Measurements from ENCODE around the gene SRP72. TPM values are rescaled to one million over a fixed set of nuclear protein-coding genes. Genes with fewer than 3 reads are reported as not detected.
A peak's percentile ranks its signal among the peaks of the same experiment; 100 is the strongest.

Gene SRP72, protein sequence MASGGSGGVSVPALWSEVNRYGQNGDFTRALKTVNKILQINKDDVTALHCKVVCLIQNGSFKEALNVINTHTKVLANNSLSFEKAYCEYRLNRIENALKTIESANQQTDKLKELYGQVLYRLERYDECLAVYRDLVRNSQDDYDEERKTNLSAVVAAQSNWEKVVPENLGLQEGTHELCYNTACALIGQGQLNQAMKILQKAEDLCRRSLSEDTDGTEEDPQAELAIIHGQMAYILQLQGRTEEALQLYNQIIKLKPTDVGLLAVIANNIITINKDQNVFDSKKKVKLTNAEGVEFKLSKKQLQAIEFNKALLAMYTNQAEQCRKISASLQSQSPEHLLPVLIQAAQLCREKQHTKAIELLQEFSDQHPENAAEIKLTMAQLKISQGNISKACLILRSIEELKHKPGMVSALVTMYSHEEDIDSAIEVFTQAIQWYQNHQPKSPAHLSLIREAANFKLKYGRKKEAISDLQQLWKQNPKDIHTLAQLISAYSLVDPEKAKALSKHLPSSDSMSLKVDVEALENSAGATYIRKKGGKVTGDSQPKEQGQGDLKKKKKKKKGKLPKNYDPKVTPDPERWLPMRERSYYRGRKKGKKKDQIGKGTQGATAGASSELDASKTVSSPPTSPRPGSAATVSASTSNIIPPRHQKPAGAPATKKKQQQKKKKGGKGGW
- total RNA-seq (2012; rRNA removed): 88.2 and 108 TPM in 2 replicates

DNA sequence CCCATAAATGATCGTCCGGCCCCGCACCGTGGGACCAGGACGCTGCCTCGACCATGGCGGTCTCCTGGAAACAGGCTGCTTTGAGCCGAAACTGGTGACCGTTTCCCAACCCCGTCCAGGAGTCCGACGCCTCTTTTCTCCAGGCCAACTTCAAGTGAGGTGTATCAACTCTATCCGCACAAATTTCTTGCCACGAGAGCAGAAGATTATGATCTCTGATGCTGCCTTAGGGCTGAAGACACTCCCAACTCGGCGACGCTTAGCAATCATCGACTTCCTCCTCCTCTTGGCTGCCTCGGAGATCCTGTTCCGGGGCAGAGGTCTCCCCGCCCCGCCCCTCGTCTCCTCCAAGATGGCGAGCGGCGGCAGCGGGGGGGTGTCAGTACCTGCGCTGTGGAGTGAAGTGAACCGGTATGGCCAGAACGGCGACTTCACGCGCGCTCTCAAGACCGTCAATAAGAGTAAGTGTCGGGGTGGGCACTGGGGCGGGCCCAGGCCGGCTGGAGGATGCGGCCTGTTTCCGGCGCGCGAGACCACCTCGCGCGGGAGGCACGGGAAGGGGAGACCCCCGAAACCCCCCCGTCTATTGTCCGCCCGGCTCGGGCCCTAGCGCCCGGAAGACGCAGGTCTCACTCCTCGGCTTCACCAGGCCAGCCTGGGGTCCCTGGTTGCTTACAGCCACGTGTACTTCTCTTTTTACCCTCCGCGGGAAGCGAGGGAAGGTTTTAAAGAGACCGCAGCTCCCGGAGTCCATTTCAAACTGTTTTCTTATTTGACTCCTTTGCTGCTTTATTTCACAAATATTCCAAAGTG is at the start of gene SRP72:
SRP72 (plus strand) TSS at position 334 of the 813 bp plus-strand sequence; CDS start at position 353, 19 bp downstream.
- H3K9ac ChIP-seq (ENCODE audit: low read depth, low read length): peak within 1 kb of the TSS; percentile 94
- H3K27me3 ChIP-seq (ENCODE audit: control insufficient read depth, insufficient read depth, low read length): no peaks in the 10 kb centered on the region
- H3K4me2 ChIP-seq (ENCODE audit: low read length): peak within 1 kb of the TSS; percentile 88
- H3K4me3 ChIP-seq (ENCODE audit: low read length): peak within 1 kb of the TSS; percentile 81
- no peaks in the 10 kb centered on the region for H3K9me3 ChIP-seq (replicated peaks; ENCODE audit: low read length)
- H3K36me3 ChIP-seq (ENCODE audit: insufficient read depth, low read length): peaks cover 20% of the 10 kb centered on the region
- H3K4me1 ChIP-seq (ENCODE audit: control insufficient read depth, insufficient read depth, low read length): peaks cover 22% of the 10 kb centered on the region

DNA sequence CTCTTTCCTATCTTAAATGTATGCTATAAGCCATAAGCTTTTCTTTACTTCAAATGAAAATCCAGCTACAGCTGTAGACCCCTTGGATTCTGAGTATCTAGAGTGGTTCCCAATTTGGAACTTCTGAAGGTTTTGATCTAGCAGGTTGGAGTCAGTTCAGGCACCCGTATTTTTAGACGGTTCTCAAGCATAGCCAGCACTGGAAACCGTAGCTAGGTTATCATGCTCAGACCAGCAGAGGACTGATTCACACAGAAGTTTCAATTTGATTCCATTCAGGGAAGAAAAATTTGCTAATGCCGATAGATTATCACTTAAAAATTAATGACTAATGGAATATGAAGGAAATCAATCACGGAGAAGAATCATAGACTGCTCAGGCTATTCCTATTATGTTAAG is 43.2 kb upstream of the SRP72 start:
- no peaks in the 10 kb centered on the region for H3K36me3 ChIP-seq (ENCODE audit: insufficient read depth, low read length)
- H3K4me1 ChIP-seq (ENCODE audit: control insufficient read depth, insufficient read depth, low read length): no peaks in the 10 kb centered on the region
- H3K9me3 ChIP-seq (replicated peaks; ENCODE audit: low read length): no peaks in the 10 kb centered on the region
- no peak overlapping the region for H3K9ac ChIP-seq (ENCODE audit: low read depth, low read length)
- no peak overlapping the region for H3K4me3 ChIP-seq (ENCODE audit: low read length)
- H3K4me2 ChIP-seq (ENCODE audit: low read length): no peak overlapping the region
- no peaks in the 10 kb centered on the region for H3K27me3 ChIP-seq (ENCODE audit: control insufficient read depth, insufficient read depth, low read length)

DNA sequence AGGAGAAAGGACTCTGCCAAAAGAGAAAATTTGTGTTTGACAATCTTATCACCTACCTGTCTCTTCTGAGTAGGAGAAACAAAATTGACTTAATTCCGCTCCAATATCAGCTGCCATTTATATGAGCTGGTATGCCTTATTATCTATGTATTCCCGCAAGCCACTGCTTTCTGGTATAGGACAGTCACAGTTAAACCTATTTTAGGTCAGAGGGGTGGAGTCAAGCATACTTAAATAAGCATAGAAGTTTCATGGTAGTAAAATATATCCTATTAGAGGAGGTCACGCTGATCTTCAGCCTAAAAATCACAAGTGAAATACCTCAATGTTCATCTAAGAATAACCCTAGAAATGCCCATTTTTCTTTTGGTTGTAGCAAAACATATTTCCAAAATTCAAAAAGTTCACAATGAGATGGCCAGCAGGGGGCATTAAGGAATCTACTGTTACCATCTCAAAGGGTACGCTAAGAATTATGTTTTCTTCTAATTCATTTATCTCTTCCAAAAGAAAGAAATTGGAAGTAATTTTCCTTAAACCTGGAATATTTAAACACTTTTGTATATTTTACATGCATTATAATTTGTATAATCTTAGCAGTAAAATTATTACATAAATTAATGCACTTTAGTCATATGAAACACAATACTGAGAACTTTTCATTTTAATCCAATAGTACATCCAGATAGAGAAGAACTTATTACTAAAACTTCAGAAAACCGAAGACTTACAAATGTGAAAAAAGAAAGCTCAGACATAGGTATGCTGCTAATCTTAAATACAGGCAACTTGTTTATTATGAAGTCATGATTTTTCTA is 42.5 kb upstream of the SRP72 start:
- Histone ChIP-seq H3K36me3 (ENCODE audit: insufficient read depth, low read length) (no peaks in the 10 kb centered on the region), H3K4me2 (ENCODE audit: low read length) (peak overlapping the region; percentile 23), H3K27me3 (ENCODE audit: control insufficient read depth, insufficient read depth, low read length) (no peaks in the 10 kb centered on the region)

DNA sequence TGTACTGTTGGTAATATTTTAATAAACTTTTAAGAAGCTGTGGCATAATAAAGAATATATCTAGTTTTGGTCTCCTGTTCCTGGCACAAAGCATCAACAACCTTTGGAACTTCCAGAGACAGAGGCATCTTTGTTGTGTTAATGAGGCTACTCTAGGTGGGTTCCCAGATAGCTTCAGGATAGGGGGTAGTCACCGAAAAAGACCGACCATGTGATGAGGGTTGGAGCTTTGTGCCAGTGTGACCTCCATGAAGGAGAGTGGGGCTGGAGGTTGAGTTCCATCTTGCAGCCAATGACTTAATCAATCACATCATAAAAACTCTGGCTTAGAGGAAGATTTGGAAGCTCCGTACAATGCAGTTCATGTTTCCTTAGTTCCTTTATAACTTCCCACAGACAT is 41.9 kb upstream of the SRP72 start:
- no peak overlapping the region for H3K4me3 ChIP-seq (ENCODE audit: low read length)
- H3K4me2 ChIP-seq (ENCODE audit: low read length): no peak overlapping the region
- no peaks in the 10 kb centered on the region for H3K36me3 ChIP-seq (ENCODE audit: insufficient read depth, low read length)
- H3K27me3 ChIP-seq (ENCODE audit: control insufficient read depth, insufficient read depth, low read length): no peaks in the 10 kb centered on the region
- no peaks in the 10 kb centered on the region for H3K9me3 ChIP-seq (replicated peaks; ENCODE audit: low read length)
- no peak overlapping the region for H3K9ac ChIP-seq (ENCODE audit: low read depth, low read length)
- no peaks in the 10 kb centered on the region for H3K4me1 ChIP-seq (ENCODE audit: control insufficient read depth, insufficient read depth, low read length)

More for the DNA sequence above, 42.5 kb upstream of the SRP72 start:
- Histone ChIP-seq H3K4me3 (ENCODE audit: low read length) (no peak overlapping the region), H3K9ac (ENCODE audit: low read depth, low read length) (no peak overlapping the region), H3K9me3 (replicated peaks; ENCODE audit: low read length) (no peaks in the 10 kb centered on the region), H3K4me1 (ENCODE audit: control insufficient read depth, insufficient read depth, low read length) (no peaks in the 10 kb centered on the region)

DNA sequence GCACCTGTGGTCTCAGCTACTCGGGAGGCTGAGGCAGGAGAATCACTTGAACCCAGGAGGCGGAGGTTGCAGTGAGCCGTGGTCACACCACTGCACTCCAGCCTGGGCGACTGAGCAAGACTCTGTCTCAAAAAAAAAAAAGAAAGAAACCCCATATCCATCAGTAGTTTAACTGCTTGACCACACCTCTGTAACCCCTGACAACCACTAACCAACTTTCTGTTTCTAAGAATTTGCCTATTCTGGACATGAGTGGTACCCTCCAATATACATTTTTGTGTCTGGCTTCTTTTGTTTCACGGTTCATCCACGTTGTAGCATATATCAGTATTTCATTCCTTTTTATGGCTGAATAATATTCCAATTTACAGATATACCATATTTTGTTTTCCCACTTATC is 41.1 kb upstream of the SRP72 start:
- no peak overlapping the region for H3K4me2 ChIP-seq (ENCODE audit: low read length)
- no peak overlapping the region for H3K4me3 ChIP-seq (ENCODE audit: low read length)
- H3K4me1 ChIP-seq (ENCODE audit: control insufficient read depth, insufficient read depth, low read length): no peaks in the 10 kb centered on the region
- H3K36me3 ChIP-seq (ENCODE audit: insufficient read depth, low read length): no peaks in the 10 kb centered on the region
- no peaks in the 10 kb centered on the region for H3K27me3 ChIP-seq (ENCODE audit: control insufficient read depth, insufficient read depth, low read length)
- no peak overlapping the region for H3K9ac ChIP-seq (ENCODE audit: low read depth, low read length)
- no peaks in the 10 kb centered on the region for H3K9me3 ChIP-seq (replicated peaks; ENCODE audit: low read length)

DNA sequence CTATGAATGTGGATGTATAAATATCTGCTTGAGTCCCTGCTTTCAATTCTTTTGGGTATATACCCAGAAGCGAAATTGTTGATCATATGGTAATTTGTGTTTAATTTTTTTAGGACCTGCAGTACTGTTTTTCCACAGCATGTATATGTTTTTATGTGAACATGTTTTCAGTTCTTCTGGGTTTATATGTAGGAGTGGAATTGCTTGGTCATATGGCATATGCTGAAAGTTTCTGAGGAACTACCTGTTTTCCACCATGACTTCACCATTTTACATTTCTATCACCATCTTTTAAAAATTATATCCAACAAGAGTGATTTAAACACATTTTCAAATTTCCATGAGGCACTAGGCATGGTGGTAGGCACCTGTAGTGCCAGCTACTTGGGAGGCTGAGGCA is 40.2 kb upstream of the SRP72 start:
- Histone ChIP-seq H3K4me1 (ENCODE audit: control insufficient read depth, insufficient read depth, low read length) (no peaks in the 10 kb centered on the region), H3K9ac (ENCODE audit: low read depth, low read length) (no peak overlapping the region), H3K36me3 (ENCODE audit: insufficient read depth, low read length) (no peaks in the 10 kb centered on the region), H3K4me3 (ENCODE audit: low read length) (no peak overlapping the region), H3K9me3 (replicated peaks; ENCODE audit: low read length) (no peaks in the 10 kb centered on the region), H3K4me2 (ENCODE audit: low read length) (no peak overlapping the region), H3K27me3 (ENCODE audit: control insufficient read depth, insufficient read depth, low read length) (no peaks in the 10 kb centered on the region)

DNA sequence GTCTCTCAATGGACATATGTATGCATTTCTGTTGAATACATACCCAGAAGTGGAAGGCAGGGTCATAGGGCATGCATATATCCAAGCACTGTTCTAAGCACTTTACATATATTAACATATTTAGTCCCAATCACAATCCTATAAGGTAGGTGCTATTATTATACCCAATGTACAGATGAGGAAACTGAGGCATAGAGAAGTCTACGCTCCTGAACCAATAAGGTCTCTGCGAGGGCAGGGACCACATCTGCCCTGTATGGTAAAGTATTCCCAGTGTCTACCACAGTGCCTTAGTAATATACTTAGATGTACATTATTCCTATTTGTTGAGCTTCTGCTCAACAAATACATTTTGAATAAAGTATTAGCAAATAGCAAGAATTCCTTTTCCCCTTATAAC is 37.2 kb upstream of the SRP72 start:
- Histone ChIP-seq H3K27me3 (ENCODE audit: control insufficient read depth, insufficient read depth, low read length) (no peaks in the 10 kb centered on the region), H3K4me1 (ENCODE audit: control insufficient read depth, insufficient read depth, low read length) (peaks cover 6% of the 10 kb centered on the region), H3K36me3 (ENCODE audit: insufficient read depth, low read length) (no peaks in the 10 kb centered on the region), H3K9me3 (replicated peaks; ENCODE audit: low read length) (no peaks in the 10 kb centered on the region), H3K4me2 (ENCODE audit: low read length) (no peak overlapping the region), H3K9ac (ENCODE audit: low read depth, low read length) (no peak overlapping the region), H3K4me3 (ENCODE audit: low read length) (no peak overlapping the region)

DNA sequence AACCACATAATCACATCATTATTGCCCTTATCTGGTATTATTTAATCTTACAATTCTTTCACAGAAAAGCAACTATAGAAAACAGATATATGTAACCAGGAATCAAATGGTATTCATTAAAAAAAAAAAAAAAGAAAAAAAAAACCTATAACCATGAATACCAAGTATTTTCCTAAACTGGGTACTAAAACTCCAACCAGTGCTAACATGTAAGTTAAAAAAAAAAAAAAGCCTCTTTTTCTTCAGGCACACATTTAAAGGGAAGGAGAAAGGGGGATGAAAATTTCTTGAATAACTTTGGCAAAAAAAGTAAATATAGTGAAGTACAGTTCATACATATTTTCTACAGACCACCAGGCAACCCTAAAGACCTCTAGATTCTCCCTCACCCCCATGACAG is 34.1 kb upstream of the SRP72 start:
- H3K4me3 ChIP-seq (ENCODE audit: low read length): no peak overlapping the region
- H3K4me1 ChIP-seq (ENCODE audit: control insufficient read depth, insufficient read depth, low read length): peaks cover 11% of the 10 kb centered on the region
- no peaks in the 10 kb centered on the region for H3K9me3 ChIP-seq (replicated peaks; ENCODE audit: low read length)
- H3K36me3 ChIP-seq (ENCODE audit: insufficient read depth, low read length): no peaks in the 10 kb centered on the region
- H3K4me2 ChIP-seq (ENCODE audit: low read length): peak overlapping the region; percentile 99
- no peak overlapping the region for H3K9ac ChIP-seq (ENCODE audit: low read depth, low read length)
- no peaks in the 10 kb centered on the region for H3K27me3 ChIP-seq (ENCODE audit: control insufficient read depth, insufficient read depth, low read length)

DNA sequence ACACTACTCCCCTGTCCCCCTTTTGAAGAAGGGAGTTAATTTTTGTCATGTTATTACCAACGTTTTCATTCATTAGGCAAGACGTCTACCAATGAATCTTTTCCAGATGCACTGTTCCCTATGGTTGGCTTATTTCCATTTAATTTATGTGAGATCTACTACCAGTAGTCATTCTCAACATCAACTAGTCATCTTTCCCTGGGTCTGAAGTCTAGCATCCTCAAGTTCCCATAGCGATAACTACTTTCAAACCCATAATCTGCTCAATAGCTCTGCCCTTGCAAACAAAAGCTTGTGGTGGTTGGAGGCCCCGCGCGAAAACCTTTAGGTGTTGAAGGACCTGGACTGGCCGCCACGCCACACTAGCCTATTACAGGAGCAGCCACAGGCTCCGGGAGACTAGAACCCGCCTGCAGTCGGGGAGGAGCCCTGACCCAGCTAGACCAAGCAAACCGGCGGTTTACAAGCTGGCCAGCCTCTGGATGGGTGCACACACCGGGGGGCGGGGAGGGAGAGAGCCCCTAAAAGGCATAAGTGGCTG is 32.7 kb upstream of the SRP72 start:
- Histone ChIP-seq H3K9ac (ENCODE audit: low read depth, low read length) (peak overlapping the region; percentile 89), H3K4me3 (ENCODE audit: low read length) (peak overlapping the region; percentile 85), H3K9me3 (replicated peaks; ENCODE audit: low read length) (no peaks in the 10 kb centered on the region), H3K27me3 (ENCODE audit: control insufficient read depth, insufficient read depth, low read length) (no peaks in the 10 kb centered on the region), H3K4me1 (ENCODE audit: control insufficient read depth, insufficient read depth, low read length) (peaks cover 11% of the 10 kb centered on the region), H3K36me3 (ENCODE audit: insufficient read depth, low read length) (no peaks in the 10 kb centered on the region), H3K4me2 (ENCODE audit: low read length) (peak overlapping the region; percentile 99)

DNA sequence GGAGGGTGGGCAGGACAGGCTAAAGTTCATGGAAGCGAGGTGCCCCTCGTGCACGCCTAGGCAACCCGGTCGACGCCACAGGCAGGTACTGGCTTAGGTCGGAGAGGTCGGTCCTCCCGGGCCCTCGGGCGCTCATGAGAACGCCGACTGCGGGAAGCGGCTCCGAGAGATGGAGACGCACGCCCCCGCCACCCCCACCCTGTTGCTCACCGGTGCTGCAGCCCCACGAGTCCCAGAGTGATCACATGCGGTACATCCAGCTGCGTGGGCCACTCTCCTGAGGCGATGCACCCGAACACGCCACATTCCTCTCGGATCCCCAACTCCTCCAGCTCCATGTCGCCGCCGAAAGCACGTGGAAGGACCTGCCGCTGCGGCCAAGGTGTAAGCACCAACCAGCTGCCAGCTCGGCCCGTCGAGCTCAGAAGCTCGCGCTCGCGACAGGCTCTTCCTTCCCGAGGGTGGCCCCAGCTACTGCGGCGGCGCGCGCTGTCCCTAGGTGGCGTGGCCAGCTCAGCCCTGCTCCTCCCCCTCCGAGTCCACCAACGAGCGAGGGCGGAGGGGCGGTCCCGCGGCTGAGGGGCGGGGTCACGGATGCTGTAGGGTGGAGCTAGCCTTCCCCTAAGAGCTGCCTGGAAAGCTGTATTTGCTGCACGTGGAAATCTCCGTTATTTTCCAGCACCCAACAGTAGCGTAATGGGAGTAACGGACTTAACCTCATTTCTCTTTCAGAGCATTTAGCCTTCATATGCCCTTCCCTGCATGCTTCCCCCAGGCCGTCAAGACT is 32.1 kb upstream of the SRP72 start, which contains the start of gene PPAT:
PPAT (minus strand) TSS at position 476 of the 787 bp plus-strand sequence; CDS start at position 338, 138 bp downstream.
- no peaks in the 10 kb centered on the region for H3K27me3 ChIP-seq (ENCODE audit: control insufficient read depth, insufficient read depth, low read length)
- no peaks in the 10 kb centered on the region for H3K9me3 ChIP-seq (replicated peaks; ENCODE audit: low read length)
- H3K4me1 ChIP-seq (ENCODE audit: control insufficient read depth, insufficient read depth, low read length): peaks cover 11% of the 10 kb centered on the region
- peaks cover 3% of the 10 kb centered on the region for H3K36me3 ChIP-seq (ENCODE audit: insufficient read depth, low read length)
- peak within 1 kb of the TSS; percentile 85 for H3K4me3 ChIP-seq (ENCODE audit: low read length)
- H3K9ac ChIP-seq (ENCODE audit: low read depth, low read length): peak within 1 kb of the TSS; percentile 89
- H3K4me2 ChIP-seq (ENCODE audit: low read length): peak within 1 kb of the TSS; percentile 99
